IMR-90 (cell line): ENCODE measurements around the gene ASGR2. TPM values are rescaled to one million over a fixed set of nuclear protein-coding genes. Genes with fewer than 3 reads are reported as not detected.
"Not testable (repeated sequence)": the region's sequence is repeated elsewhere in the genome, so short reads cannot be mapped to it uniquely, and the experiment has no call there.

Source experiments
- ATAC-seq: fragments of 200-7000 bp; cut with Tn5 transposase; 2 replicates; pipeline ENCODE4 v1.9.1; 2020; ENCODE audit warnings: low read depth, mild to moderate bottlenecking, moderate library complexity
- BruUV-seq: library from RNA; stranded (reverse); fragments of 400-500 nt; replicated peaks from 2 replicates; lab custom pipeline; 2021; lab: Mats Ljungman, UMichigan
- CTCF ChIA-PET: fragments of 300-600 bp; formaldehyde crosslinking; extraction: SDS; loops from one replicate; lab custom pipeline; 2021; ENCODE audit warnings: antibody characterized with exemption; lab: Yijun Ruan, JAX
- POLR2A ChIA-PET: fragments of 300-600 bp; sonication (Branson Sonifier 250); formaldehyde crosslinking; loops from one replicate; lab custom pipeline; 2022; ENCODE audit warnings: antibody characterized with exemption; ENCODE audit not compliant: unreplicated experiment; lab: Charles Lee
- DNase-seq: peaks from one replicate; pipeline ENCODE4 v3.0.0; 2013
- H2AFZ ChIP-seq: replicated peaks from 2 replicates; pipeline ENCODE3; 2013; ENCODE audit warnings: low read length, mild to moderate bottlenecking; ENCODE audit not compliant: poor library complexity
- H2AK5ac ChIP-seq: 2 replicates; pipeline ENCODE4 v1.6.1; 2013; ENCODE audit warnings: low read depth, low read length, inconsistent platforms
- H2AK9ac ChIP-seq: replicated peaks from 2 replicates; pipeline ENCODE3; 2013; ENCODE audit warnings: mild to moderate bottlenecking, low read depth, low read length, moderate library complexity; ENCODE audit not compliant: poor library complexity
- H2BK120ac ChIP-seq: 2 replicates; pipeline ENCODE4 v1.6.1; 2013; ENCODE audit warnings: low read depth, low read length, inconsistent platforms
- H2BK15ac ChIP-seq: 3 replicates; pipeline ENCODE4 v1.6.1; 2013; ENCODE audit warnings: low read depth, low read length, inconsistent platforms
- H2BK20ac ChIP-seq: 2 replicates; pipeline ENCODE4 v1.6.1; 2013; ENCODE audit warnings: low read depth, mild to moderate bottlenecking, inconsistent platforms, low read length, moderate library complexity
- H2BK5ac ChIP-seq: 2 replicates; pipeline ENCODE4 v1.6.1; 2013; ENCODE audit warnings: mild to moderate bottlenecking, low read depth, low read length, inconsistent platforms; ENCODE audit not compliant: poor library complexity, severe bottlenecking
- H3K14ac ChIP-seq: replicated peaks from 2 replicates; pipeline ENCODE4 v1.6.1; 2013; ENCODE audit warnings: low read depth, low read length, inconsistent platforms
- H3K18ac ChIP-seq: 2 replicates; pipeline ENCODE4 v1.6.1; 2013; ENCODE audit warnings: low read depth, low read length, control low read depth
- H3K23ac ChIP-seq: 2 replicates; pipeline ENCODE4 v1.6.1; 2013; ENCODE audit warnings: low read depth, low read length, inconsistent platforms
- H3K27ac ChIP-seq: 2 replicates; pipeline ENCODE4 v1.5.1; 2013; ENCODE audit warnings: mild to moderate bottlenecking, control low read depth, low read length; ENCODE audit not compliant: insufficient read depth
- H3K27me3 ChIP-seq: 2 replicates; pipeline ENCODE4 v1.6.1; 2013; ENCODE audit warnings: low read length; ENCODE audit not compliant: control insufficient read depth, insufficient read depth
- H3K36me3 ChIP-seq: 2 replicates; pipeline ENCODE4 v1.6.1; 2013; ENCODE audit warnings: low read length, mixed read lengths; ENCODE audit not compliant: control insufficient read depth, insufficient read depth
- H3K4ac ChIP-seq: 2 replicates; pipeline ENCODE4 v1.6.1; 2013; ENCODE audit warnings: low read depth, low read length, inconsistent platforms
- H3K4me1 ChIP-seq: 2 replicates; pipeline ENCODE4 v1.6.1; 2013; ENCODE audit warnings: low read length, mixed read lengths; ENCODE audit not compliant: control insufficient read depth, insufficient read depth
- H3K4me2 ChIP-seq: 2 replicates; pipeline ENCODE4 v1.6.1; 2013; ENCODE audit warnings: low read depth, mild to moderate bottlenecking, control low read depth, low read length, moderate library complexity
- H3K4me3 ChIP-seq: 2 replicates; pipeline ENCODE4 v1.5.1; 2013; ENCODE audit warnings: low read depth, mild to moderate bottlenecking, control low read depth, low read length, moderate library complexity; ENCODE audit not compliant: insufficient read depth
- H3K56ac ChIP-seq: 2 replicates; pipeline ENCODE4 v1.6.1; 2013; ENCODE audit warnings: low read length, inconsistent platforms; ENCODE audit not compliant: insufficient read depth; ENCODE audit errors: extremely low read depth
- H3K79me1 ChIP-seq, 2 experiments: 2 replicates each; pipeline ENCODE4 v1.6.1; 2013; ENCODE audit warnings: low read length in 2 of 2, inconsistent platforms in 1 of 2, low read depth in 1 of 2
- H3K9ac ChIP-seq: 2 replicates; pipeline ENCODE4 v1.6.1; 2013; ENCODE audit warnings: low read depth, low read length, control low read depth
- H3K9me1 ChIP-seq: 2 replicates; pipeline ENCODE4 v1.6.1; 2013; ENCODE audit warnings: low read length, inconsistent platforms; ENCODE audit not compliant: insufficient read depth
- H3K9me3 ChIP-seq: 2 replicates; pipeline ENCODE4 v1.6.1; 2013; ENCODE audit warnings: low read length; ENCODE audit not compliant: control insufficient read depth, insufficient read depth
- H4K20me1 ChIP-seq: 2 replicates; pipeline ENCODE4 v1.6.1; 2013; ENCODE audit warnings: low read length, inconsistent platforms; ENCODE audit not compliant: insufficient read depth
- H4K5ac ChIP-seq: 2 replicates; pipeline ENCODE4 v1.6.1; 2013; ENCODE audit warnings: mild to moderate bottlenecking, low read depth, low read length, control low read depth
- H4K8ac ChIP-seq, 2 experiments: 2 replicates each; pipeline ENCODE4 v1.6.1; 2013; ENCODE audit warnings: low read depth in 2 of 2, low read length in 2 of 2, control low read depth in 1 of 2, inconsistent platforms in 1 of 2
- H4K91ac ChIP-seq: 2 replicates; pipeline ENCODE4 v1.6.1; 2013; ENCODE audit warnings: low read depth, low read length, inconsistent platforms; ENCODE audit not compliant: insufficient read depth
- WGBS, 2 experiments: methylation state at CpG; one replicate each; pipeline versions ENCODE4 v1.1.5 to v1.1.7; 2013; ENCODE audit warnings: missing lambda C conversion rate in 2 of 2; ENCODE audit not compliant: insufficient read length in 1 of 2; ENCODE audit errors: extremely low coverage in 2 of 2; 5-methylcytosine and 5-hydroxymethylcytosine counted together
- dilution Hi-C: fragments of 300-500 bp; cut with HindIII; formaldehyde crosslinking; loops from one replicate; pipeline ENCODE4 v1.14.3; 2018; ENCODE audit warnings: low sequenced_read_pairs; ENCODE audit not compliant: unreplicated experiment
- in situ Hi-C: fragments of 300-500 bp; cut with MboI; formaldehyde crosslinking; loops from 3 replicates; pipeline ENCODE4 v1.14.3; 2019; ENCODE audit warnings: low sequenced_read_pairs, inconsistent platforms, mixed read lengths
- intact Hi-C: fragments of 100-400 bp; cut with micrococcal nuclease; formaldehyde crosslinking; loops from 2 replicates; pipeline ENCODE4 v1.10.0; 2022
- polyA plus RNA-seq, 3 experiments: library from polyadenylated mRNA; depleted of rRNA; stranded (reverse); fragments of >200 nt; gene quantifications; 2 replicates each; pipeline ENCODE4 v1.2.3, GENCODE V29; 2012; ENCODE audit warnings: low replicate concordance in 1 of 3
- total RNA-seq: library from RNA; depleted of rRNA; stranded (reverse); fragments of >200 nt; gene quantifications from 2 replicates; pipeline ENCODE4 v1.2.3, GENCODE V29; 2012

The ASGR2 gene
- total and polyA plus RNA-seq, 2 of the 4 experiments (the other 2 are of a cell fraction) = not detected

DNA sequence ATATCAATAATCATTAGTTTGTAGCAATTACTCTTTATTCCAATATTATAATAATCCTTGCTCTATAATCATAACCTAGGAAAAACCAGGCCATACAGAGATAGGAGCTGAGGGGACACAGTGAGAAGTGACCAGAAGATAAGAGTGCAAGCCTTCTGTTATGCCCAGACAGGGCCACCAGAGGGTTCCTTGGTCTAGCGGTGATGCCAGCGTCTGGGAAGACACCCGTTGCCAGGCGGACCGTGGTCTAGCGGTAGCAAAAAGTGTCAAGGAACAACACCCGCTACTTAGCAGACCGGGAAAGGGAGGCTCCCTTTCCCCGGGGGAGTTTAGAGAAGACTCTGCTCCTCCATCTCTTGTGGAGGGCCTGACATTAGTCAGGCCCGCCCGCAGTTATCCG lies 11.8 kb upstream of the ASGR2 start:
- CTCF ChIA-PET = interaction anchor here (2.1 kb wide), 1 partner anchor 11 kb away, joined by 9 read pairs; no protein-coding TSS in a partner anchor
- H2BK5ac ChIP-seq, H2AFZ ChIP-seq, H2AK5ac ChIP-seq, BruUV-seq, H3K9ac ChIP-seq, H2BK20ac ChIP-seq, H3K18ac ChIP-seq, H3K4me2 ChIP-seq, H2BK120ac ChIP-seq, H4K8ac ChIP-seq, H3K36me3 ChIP-seq, H3K4ac ChIP-seq, H3K56ac ChIP-seq, H3K9me3 ChIP-seq, H2AK9ac ChIP-seq, H3K23ac ChIP-seq, H4K20me1 ChIP-seq, H2BK15ac ChIP-seq, ATAC-seq, H3K9me1 ChIP-seq, H3K4me3 ChIP-seq, H3K79me1 ChIP-seq, intact Hi-C loops, H4K5ac ChIP-seq, DNase-seq, H3K4me1 ChIP-seq, H3K27ac ChIP-seq, H3K14ac ChIP-seq, POLR2A ChIA-PET, H4K91ac ChIP-seq, dilution Hi-C loops: not testable (repeated sequence)
- WGBS, 2 experiments = no CpG with 5 or more reads among the region's 12 CpGs
- peaks cover 39% of the 10 kb centered on the region for H3K27me3 ChIP-seq
- in situ Hi-C loops = loop anchor here (25.0 kb wide), 1 partner anchor 214 kb away; no protein-coding TSS in a partner anchor
